Heart right ventricle (tissue), 16 donors: ENCODE measurements around the gene C3orf20. TPM values are rescaled to one million over a fixed set of nuclear protein-coding genes. Genes with fewer than 3 reads are reported as not detected.

Experiments used
- ATAC-seq, 8 donors: fragments of 200-7000 bp; cut with Tn5 transposase; one replicate each; pipeline ENCODE4 v1.9.1; 2020; ENCODE audit warnings: mild to moderate bottlenecking in 8 of 8, moderate library complexity in 8 of 8, moderate number of reproducible peaks in 1 of 8
- DNase-seq, 2 donors: peaks; one replicate each; pipeline ENCODE4 v3.0.0-alpha.2; 2020
- H3K27ac ChIP-seq, 10 donors: fragments of 200-600 bp; sonication (generic) in 2 of 10; one replicate each; pipeline versions ENCODE4 v1.5.0 to v1.8.0; 2020 to 2022; ENCODE audit warnings: mild to moderate bottlenecking in 3 of 10
- H3K27me3 ChIP-seq, 7 donors: fragments of 200-600 bp; one replicate each; pipeline ENCODE4 v1.8.0; 2021 to 2022; ENCODE audit warnings: mild to moderate bottlenecking in 2 of 7
- H3K36me3 ChIP-seq, 9 donors: fragments of 200-600 bp; sonication (generic) in 1 of 9; one replicate each; pipeline versions ENCODE4 v1.5.0 to v1.8.0; 2020 to 2022; ENCODE audit warnings: mild to moderate bottlenecking in 2 of 9
- H3K4me1 ChIP-seq, 9 donors: fragments of 200-600 bp; sonication (generic) in 1 of 9; one replicate each; pipeline versions ENCODE4 v1.5.0 to v1.8.0; 2020 to 2022; ENCODE audit warnings: mild to moderate bottlenecking in 4 of 9
- H3K4me3 ChIP-seq, 10 donors: fragments of 200-600 bp; sonication (generic) in 2 of 10; one replicate each; pipeline versions ENCODE4 v1.5.0 to v1.8.0; 2020 to 2022; ENCODE audit warnings: mild to moderate bottlenecking in 7 of 10, moderate library complexity in 2 of 10
- H3K9me3 ChIP-seq, 11 donors: fragments of 200-600 bp in 10 of 11; sonication (generic) in 2 of 11; one replicate each; pipeline versions ENCODE4 v1.5.0 to v1.8.0; 2013 to 2022; ENCODE audit warnings: mild to moderate bottlenecking in 2 of 11, control low read depth in 1 of 11, moderate library complexity in 1 of 11
- CTCF ChIP-seq, 9 donors: fragments of 200-600 bp; sonication (generic) in 2 of 9; IDR thresholded peaks; one replicate each; pipeline versions ENCODE4 v1.5.0 to v1.8.0; 2021 to 2022; ENCODE audit warnings: antibody characterized with exemption in 9 of 9, mild to moderate bottlenecking in 5 of 9, moderate library complexity in 1 of 9
- WGBS, 2 donors: extraction: QIAGEN DNeasy Blood & Tissue Kit; methylation state at CpG; one replicate each; pipeline ENCODE4 v1.1.7; 2013; ENCODE audit warnings: inconsistent platforms in 1 of 2; 5-methylcytosine and 5-hydroxymethylcytosine counted together
- intact Hi-C, 10 donors: fragments of 100-400 bp; cut with DNase I; formaldehyde crosslinking; loops; one replicate each; pipeline versions ENCODE4 v1.11.1 to v1.14.2; 2022
- polyA plus RNA-seq, 2 donors: library from polyadenylated mRNA; stranded (reverse); fragments of 200-250 nt; gene quantifications; one replicate each; pipeline ENCODE4 v1.2.3, GENCODE V29; 2013
- total RNA-seq, 10 donors: library from RNA; stranded (reverse); fragmentation: NEBNext Ultra II Directional in 3 of 10; extraction: Animal tissue kit (Norgen Biotek cat#: 25700) in 3 of 10; gene quantifications; one replicate each; pipeline versions ENCODE4 v1.2.1 to v1.2.4, GENCODE V29; 2021 to 2023
- donor health status: Arrhythmogenic right ventricular cardiomyopathy.
- donor health status: ischemic (EF 13 %, LVEDD 7.1; RV severe dilation, severe dysfunction).
- donor health status: healthy with polysubstance abuse.
- donor health status: DM: no; HTN: yes; CAD: no.
- donor health status: DM: no; HTN: no; CAD: no.
- donor health status: ischemic (EF 25% LVEDD 6.9; RV normal size, moderate dysfunction).
- donor health status: ischemic (EF 25% LVEDD 5.7; RV mildly dilated, moderate dysfunction).
- donor health status: healthy.
- donor health status: DM: yes; HTN: yes; CAD: no.
- donor health status: Ischemic cardiomyopathy.
- donor health status: ischemic (EF 35%, LVEDD 5.7; RV mildly dilated, moderate dysfunction).
- donor health status: nonischemic (EF 11% LVEDD 7.7; RV severe dilation, severe dysfunction).
- donor health status: DM: yes; HTN: yes; CAD: no.
- donor health status: PGD.
- donor health status: ischemic (EF 29% LVEDD 5.4; RV normal size, mild dysfunction).
- donor health status: nonischemic (EF 23%, LVEDD 6.1; RV moderate dilation, normal function).

C3orf20 gene
- total and polyA plus RNA-seq, 12 donors = 0.10 to 0.36 (median 0.16) TPM; not detected in 7

- H3K9me3 ChIP-seq = no peaks in the 10 kb centered on the region
- H3K36me3 ChIP-seq = no peaks in the 10 kb centered on the region
- WGBS, 2 donors = 52 to 63% methylated on average over 5 of the region's 5 CpGs
- no peaks in the 10 kb centered on the region for H3K27me3 ChIP-seq
- H3K4me3 ChIP-seq = no peak overlapping the region
- DNase-seq (peak in 1 of 2 donors; percentile 24), ATAC-seq (peak in 6 of 8 donors; percentile 40 to 58 (median 44))
- peaks cover 6 to 37% (median 30%) of the 10 kb centered on the region in 9 donors for H3K4me1 ChIP-seq
- H3K27ac ChIP-seq = peak overlapping the region in 8 of 10 donors; percentile 1 to 64 (median 53)
- no peak for TF ChIP-seq CTCF (IDR thresholded peaks at IDR 0.05)
- intact Hi-C loops = no loop called here
Measured at GRCh38 chr3:14725013-14725412, 50.1 kb downstream of the C3orf20 start.

- Histone ChIP-seq H3K27me3 (no peaks in the 10 kb centered on the region), H3K4me1 (peaks cover 6 to 37% (median 30%) of the 10 kb centered on the region in 9 donors), H3K36me3 (no peaks in the 10 kb centered on the region), H3K4me3 (no peak overlapping the region), H3K9me3 (no peaks in the 10 kb centered on the region), H3K27ac (peak overlapping the region in 9 of 10 donors; percentile 1 to 64 (median 49))
- peak; percentile 53 to 83 for DNase-seq
- intact Hi-C loops = no loop called here
- 40 to 42% methylated on average over 9 of the region's 9 CpGs for WGBS, 2 donors
- TF ChIP-seq CTCF (IDR thresholded peaks at IDR 0.05) = peak in 1 of 9 donors; percentile 15
- ATAC-seq = peak; percentile 84 to 94 (median 90)
Measured at GRCh38 chr3:14725564-14726440, 50.9 kb downstream of the C3orf20 start.

GRCh38 chr3:14726441-14726780 is 51.5 kb downstream of the C3orf20 start:
- ATAC-seq (peak in 1 of 8 donors; percentile 25), DNase-seq (peak in 1 of 2 donors; percentile 14)
- Histone ChIP-seq H3K27me3 (no peaks in the 10 kb centered on the region), H3K4me3 (no peak overlapping the region), H3K36me3 (no peaks in the 10 kb centered on the region), H3K27ac (peak overlapping the region in 8 of 10 donors; percentile 18 to 64 (median 53)), H3K9me3 (no peaks in the 10 kb centered on the region), H3K4me1 (peaks cover 6 to 37% (median 30%) of the 10 kb centered on the region in 9 donors)
- TF ChIP-seq CTCF (IDR thresholded peaks at IDR 0.05) = no peak
- intact Hi-C loops = no loop called here
- 56 to 60% methylated on average over 6 of the region's 6 CpGs for WGBS, 2 donors

- no peak overlapping the region for H3K27ac ChIP-seq
- no peak for TF ChIP-seq CTCF (IDR thresholded peaks at IDR 0.05)
- H3K4me3 ChIP-seq = no peak overlapping the region
- no peaks in the 10 kb centered on the region for H3K9me3 ChIP-seq
- 97 to 99% methylated on average over 5 of the region's 5 CpGs for whole genome bisulfite sequencing, 2 donors
- H3K4me1 ChIP-seq = peaks cover 6 to 37% (median 30%) of the 10 kb centered on the region in 9 donors
- no peak for DNase-seq
- H3K36me3 ChIP-seq = no peaks in the 10 kb centered on the region
- no peaks in the 10 kb centered on the region for H3K27me3 ChIP-seq
- intact Hi-C loops = no loop called here
- ATAC-seq = no peak
Measured at GRCh38 chr3:14728113-14728512, 53.2 kb downstream of the C3orf20 start.
